Activated T-cell treated with anti-CD3 and anti-CD28 coated beads, Interleukin-2, amount 50 U/mL, for 72 hours (primary cell): ENCODE measurements around the gene ZNF664. TPM values are rescaled to one million over a fixed set of nuclear protein-coding genes. Genes with fewer than 3 reads are reported as not detected.

ENCODE experiments used
- ATAC-seq, 2 donors: fragments of 150-1000 bp; cut with Tn5 transposase; replicated peaks in 1 of 2; 2 replicates each; pipeline ENCODE4 v1.10.0; 2021; ENCODE audit warnings: moderate library complexity in 2 of 2, mild to moderate bottlenecking in 1 of 2
- DNase-seq, 2 donors: peaks; one replicate each; pipeline ENCODE4 v3.0.0; 2021 to 2022; ENCODE audit warnings: mixed read lengths in 1 of 2
- H3K27ac Mint-ChIP-seq: one replicate; pipeline ENCODE4 v1.8.0; 2022; ENCODE audit warnings: mild to moderate bottlenecking, moderate library complexity, mixed read lengths
- H3K27me3 Mint-ChIP-seq: one replicate; pipeline ENCODE4 v1.8.0; 2022; ENCODE audit warnings: low read depth, mixed read lengths
- H3K36me3 Mint-ChIP-seq, 2 donors: one replicate each; pipeline ENCODE4 v1.8.0; 2022; ENCODE audit warnings: mixed read lengths in 2 of 2, mild to moderate bottlenecking in 1 of 2; ENCODE audit not compliant: insufficient read depth in 2 of 2
- H3K4me1 Mint-ChIP-seq: one replicate; pipeline ENCODE4 v1.8.0; 2022; ENCODE audit warnings: low read depth, mixed read lengths
- H3K4me3 Mint-ChIP-seq, 2 donors: one replicate each; pipeline ENCODE4 v1.8.0; 2022; ENCODE audit warnings: mild to moderate bottlenecking in 2 of 2, mixed read lengths in 2 of 2, moderate library complexity in 2 of 2
- H3K9me3 Mint-ChIP-seq, 2 donors: one replicate each; pipeline ENCODE4 v1.8.0; 2022; ENCODE audit warnings: mixed read lengths in 2 of 2
- total RNA-seq, 2 donors: library from RNA; stranded (reverse); gene quantifications; one replicate each; pipeline ENCODE4 v1.2.3, GENCODE V29; 2022

ZNF664 gene
- total RNA-seq, 2 donors from 2014 or later, result 63.0 to 63.6 TPM

DNA sequence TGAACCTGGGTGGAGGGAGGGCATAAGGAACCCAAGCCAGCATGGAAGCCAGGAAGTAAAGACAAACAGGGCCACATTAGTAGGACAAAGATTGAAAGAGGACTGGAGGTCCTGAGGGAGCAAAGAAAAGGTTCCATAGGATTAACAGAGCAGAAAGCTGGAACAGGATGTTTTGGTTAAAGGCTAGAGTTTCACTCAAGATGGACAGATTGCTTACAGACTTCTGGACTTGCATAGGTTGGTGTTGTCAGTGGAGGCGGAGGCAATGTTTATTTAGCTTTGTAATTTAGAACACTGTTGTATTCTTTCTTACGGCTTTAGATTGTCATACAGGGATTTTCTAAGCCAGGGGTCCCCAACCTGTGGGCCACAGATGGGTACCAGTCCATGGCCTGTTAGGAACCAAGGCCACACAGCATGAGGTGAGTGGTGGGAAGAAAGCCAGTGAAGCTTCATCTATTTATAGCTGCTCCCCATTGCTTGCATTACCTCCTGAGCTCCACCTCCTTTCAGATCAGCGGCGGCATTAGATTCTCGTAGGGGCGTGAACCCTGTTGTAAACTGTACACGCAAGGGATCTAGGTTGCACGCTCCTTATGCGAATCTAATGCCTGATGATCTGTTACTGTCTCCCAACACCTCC is 31.3 kb downstream of the ZNF664 start:
- H3K4me1 Mint-ChIP-seq, result peaks cover 34% of the 10 kb centered on the region
- peaks cover 2 to 7% of the 10 kb centered on the region in 2 donors for H3K36me3 Mint-ChIP-seq
- no peaks in the 10 kb centered on the region for H3K9me3 Mint-ChIP-seq
- no peak for DNase-seq
- no peak overlapping the region for H3K4me3 Mint-ChIP-seq
- no peak overlapping the region for H3K27ac Mint-ChIP-seq
- H3K27me3 Mint-ChIP-seq, result no peaks in the 10 kb centered on the region
- ATAC-seq, result no peak

DNA sequence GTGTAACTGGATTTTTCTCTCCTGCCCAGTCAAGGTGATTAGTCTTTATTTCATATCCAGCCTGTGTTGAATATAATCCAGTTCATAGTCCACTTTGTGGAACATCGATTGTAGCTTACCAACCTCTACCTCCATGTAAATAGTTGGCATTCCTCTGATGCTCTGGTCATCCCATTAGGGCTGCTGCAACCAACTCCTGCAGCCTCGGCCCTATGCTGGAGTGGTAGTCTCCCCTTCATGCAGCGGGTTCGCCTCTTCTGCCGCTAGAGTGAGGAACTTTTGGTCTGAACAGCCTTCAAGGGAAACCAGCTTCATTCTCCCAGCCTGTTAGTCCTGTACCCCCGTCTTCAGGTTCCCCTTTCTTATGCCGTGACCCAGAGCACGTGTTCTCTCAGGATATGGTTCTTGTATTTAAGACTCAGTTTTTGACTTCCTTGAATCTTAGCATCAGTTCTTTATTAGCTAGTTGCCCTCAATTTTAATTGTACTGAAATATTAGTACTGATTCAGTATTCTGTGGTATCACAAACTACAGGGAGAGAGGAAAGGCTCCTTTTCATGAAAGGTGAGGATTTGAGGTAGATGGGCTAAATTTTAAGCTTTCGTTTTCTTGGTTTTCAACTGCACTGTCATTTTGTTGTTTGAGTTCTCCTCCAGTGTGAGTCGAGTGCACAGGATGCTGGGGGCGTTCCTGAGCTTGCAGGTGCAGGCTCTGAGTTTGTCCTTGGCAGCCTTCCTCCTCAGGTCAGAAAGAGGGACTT is 33.2 kb downstream of the ZNF664 start:
- H3K9me3 Mint-ChIP-seq, result no peaks in the 10 kb centered on the region
- ATAC-seq (peak; percentile 70 to 74), DNase-seq (peak; percentile 34 to 37)
- H3K27ac Mint-ChIP-seq, result peak overlapping the region; percentile 73
- H3K4me1 Mint-ChIP-seq, result peaks cover 34% of the 10 kb centered on the region
- H3K4me3 Mint-ChIP-seq, result peak overlapping the region; percentile 61 to 76
- peaks cover 2 to 7% of the 10 kb centered on the region in 2 donors for H3K36me3 Mint-ChIP-seq
- H3K27me3 Mint-ChIP-seq, result no peaks in the 10 kb centered on the region

- Mint-ChIP-seq H3K36me3 (peaks cover 4 to 11% of the 10 kb centered on the region in 2 donors), H3K9me3 (no peaks in the 10 kb centered on the region), H3K4me3 (peak overlapping the region; percentile 61 to 76), H3K4me1 (peaks cover 34% of the 10 kb centered on the region), H3K27me3 (no peaks in the 10 kb centered on the region), H3K27ac (peak overlapping the region; percentile 73)
- no peak for ATAC-seq
- no peak for DNase-seq
These were observed 34.1 kb downstream of the ZNF664 start for GRCh38 chr12:124006846-124007713.

- peak; percentile 61 to 63 for ATAC-seq
- no peaks in the 10 kb centered on the region for H3K27me3 Mint-ChIP-seq
- DNase-seq, result no peak
- H3K9me3 Mint-ChIP-seq, result no peaks in the 10 kb centered on the region
- H3K4me1 Mint-ChIP-seq, result peaks cover 34% of the 10 kb centered on the region
- peaks cover 7 to 12% of the 10 kb centered on the region in 2 donors for H3K36me3 Mint-ChIP-seq
- peak overlapping the region; percentile 9 to 33 for H3K4me3 Mint-ChIP-seq
- peak overlapping the region; percentile 5 for H3K27ac Mint-ChIP-seq
These were observed 35.0 kb downstream of the ZNF664 start for GRCh38 chr12:124007826-124008570.

DNA sequence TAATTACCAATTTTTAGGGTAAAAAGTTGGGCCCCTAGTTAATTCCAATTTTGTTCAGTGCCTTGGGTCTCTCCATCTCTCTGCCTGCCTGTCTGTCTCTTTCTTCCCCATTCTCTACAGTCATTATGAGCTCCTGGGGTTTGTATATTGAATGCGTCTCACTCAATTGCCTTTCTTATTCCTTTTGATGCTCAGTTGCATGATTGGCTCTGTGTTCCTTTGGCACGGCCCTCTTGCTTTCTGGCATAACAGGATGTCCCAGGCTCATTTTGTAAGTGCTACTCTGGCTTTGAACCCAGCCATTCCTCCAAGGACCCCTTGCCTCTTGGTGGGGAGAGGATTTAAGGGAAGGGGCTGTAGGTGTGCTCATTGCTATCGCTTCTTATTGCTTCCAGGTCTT is 35.6 kb downstream of the ZNF664 start:
- Mint-ChIP-seq H3K9me3 (no peaks in the 10 kb centered on the region), H3K27ac (peak overlapping the region; percentile 5), H3K36me3 (peaks cover 7 to 14% of the 10 kb centered on the region in 2 donors), H3K27me3 (no peaks in the 10 kb centered on the region), H3K4me1 (peaks cover 34% of the 10 kb centered on the region), H3K4me3 (no peak overlapping the region)
- DNase-seq, result no peak
- ATAC-seq, result no peak

GRCh38 chr12:124009781-124010180 is 36.8 kb downstream of the ZNF664 start:
- Mint-ChIP-seq H3K4me1 (peaks cover 34% of the 10 kb centered on the region), H3K36me3 (peaks cover 7 to 14% of the 10 kb centered on the region in 2 donors), H3K27me3 (no peaks in the 10 kb centered on the region), H3K9me3 (no peaks in the 10 kb centered on the region), H3K4me3 (no peak overlapping the region), H3K27ac (no peak overlapping the region)
- ATAC-seq, result no peak
- no peak for DNase-seq

DNA sequence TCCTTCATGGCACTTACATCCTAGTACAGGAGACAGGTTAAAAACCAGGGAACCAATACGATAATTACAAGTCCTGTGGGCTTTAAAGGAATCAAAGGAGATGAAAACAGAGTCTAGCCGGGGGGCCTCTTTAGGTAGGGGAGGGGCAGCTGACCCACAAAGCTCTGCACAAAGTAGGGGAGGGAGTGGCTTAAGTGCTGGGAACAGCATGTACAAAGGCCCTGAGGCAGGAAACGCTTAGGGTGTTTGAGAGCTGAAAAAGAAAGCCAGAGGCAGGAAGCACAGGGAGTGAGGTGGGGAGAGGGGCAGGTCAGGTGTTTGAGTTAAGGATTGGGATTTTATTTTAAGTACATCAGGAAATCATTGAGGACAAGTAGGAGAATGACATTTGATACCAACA is 37.7 kb downstream of the ZNF664 start:
- ATAC-seq (no peak), DNase-seq (no peak)
- peaks cover 7 to 13% of the 10 kb centered on the region in 2 donors for H3K36me3 Mint-ChIP-seq
- no peaks in the 10 kb centered on the region for H3K27me3 Mint-ChIP-seq
- no peak overlapping the region for H3K4me3 Mint-ChIP-seq
- peaks cover 31% of the 10 kb centered on the region for H3K4me1 Mint-ChIP-seq
- no peaks in the 10 kb centered on the region for H3K9me3 Mint-ChIP-seq
- H3K27ac Mint-ChIP-seq, result no peak overlapping the region

GRCh38 chr12:124011435-124012115 is 38.6 kb downstream of the ZNF664 start:
- Mint-ChIP-seq H3K4me1 (peaks cover 22% of the 10 kb centered on the region), H3K4me3 (no peak overlapping the region), H3K27ac (no peak overlapping the region), H3K27me3 (no peaks in the 10 kb centered on the region), H3K36me3 (peaks cover 7 to 10% of the 10 kb centered on the region in 2 donors), H3K9me3 (no peaks in the 10 kb centered on the region)
- no peak for ATAC-seq
- no peak for DNase-seq

- no peak for ATAC-seq
- Mint-ChIP-seq H3K4me1 (peaks cover 7% of the 10 kb centered on the region), H3K27me3 (no peaks in the 10 kb centered on the region), H3K27ac (no peak overlapping the region), H3K9me3 (no peaks in the 10 kb centered on the region), H3K36me3 (peaks cover 5 to 6% of the 10 kb centered on the region in 2 donors), H3K4me3 (no peak overlapping the region)
- no peak for DNase-seq
These were observed 40.1 kb downstream of the ZNF664 start for GRCh38 chr12:124013073-124013472.

DNA sequence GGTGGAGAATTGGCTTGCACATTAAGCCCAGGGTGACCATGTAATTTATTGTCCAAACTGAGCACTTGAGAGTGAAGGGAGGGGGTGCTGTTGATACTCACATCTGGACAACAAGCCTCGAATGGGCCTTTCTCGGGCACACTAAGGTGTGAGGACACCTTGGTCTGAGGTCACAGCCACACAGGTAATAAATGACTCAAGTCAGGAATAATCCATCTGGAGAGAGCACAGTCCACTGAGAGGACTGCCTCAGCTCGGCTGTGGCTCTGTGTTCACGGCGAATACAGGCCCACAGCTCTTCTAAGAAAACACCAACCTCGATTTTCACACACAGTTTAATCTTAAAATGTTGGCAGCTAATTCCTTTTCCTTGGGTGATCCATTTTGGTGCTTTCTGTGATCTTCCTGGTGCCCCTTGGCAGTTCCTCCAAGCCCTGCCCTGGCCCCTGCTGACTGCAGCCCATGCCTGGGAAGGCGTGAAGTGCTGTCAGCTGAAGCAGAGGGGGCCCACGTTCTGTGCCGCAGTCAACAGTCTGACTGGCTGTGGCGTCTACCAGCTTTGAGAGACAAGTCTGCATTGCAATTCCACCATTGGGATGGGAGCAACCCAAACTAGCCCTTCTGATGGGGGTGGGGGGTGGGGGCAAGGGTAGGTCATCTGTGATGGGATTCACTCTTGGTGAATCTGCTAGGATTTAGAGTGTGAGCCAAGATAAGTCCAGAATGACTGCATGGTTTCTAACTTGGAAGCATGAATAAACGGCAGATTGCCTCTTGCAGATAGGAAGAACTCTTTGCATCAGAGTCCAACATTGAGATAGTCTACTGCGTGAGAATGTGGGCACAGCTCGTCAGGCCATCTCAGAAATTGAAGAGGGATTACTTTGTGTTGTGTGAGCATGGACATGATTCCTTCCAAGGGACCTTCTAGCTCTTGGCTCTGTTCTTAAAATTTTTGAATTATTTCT is 42.8 kb downstream of the ZNF664 start:
- no peak overlapping the region for H3K27ac Mint-ChIP-seq
- no peaks in the 10 kb centered on the region for H3K27me3 Mint-ChIP-seq
- no peak for ATAC-seq
- DNase-seq, result no peak
- H3K4me3 Mint-ChIP-seq, result no peak overlapping the region
- H3K4me1 Mint-ChIP-seq, result no peaks in the 10 kb centered on the region
- no peaks in the 10 kb centered on the region for H3K9me3 Mint-ChIP-seq
- H3K36me3 Mint-ChIP-seq, result peaks cover 5 to 6% of the 10 kb centered on the region in 2 donors

- Mint-ChIP-seq H3K36me3 (peaks cover 2% of the 10 kb centered on the region in 2 donors), H3K4me1 (no peaks in the 10 kb centered on the region), H3K4me3 (no peak overlapping the region), H3K27me3 (no peaks in the 10 kb centered on the region), H3K27ac (no peak overlapping the region), H3K9me3 (no peaks in the 10 kb centered on the region)
- DNase-seq (no peak), ATAC-seq (no peak)
These were observed 44.0 kb downstream of the ZNF664 start for GRCh38 chr12:124017064-124017463.
